BLaER1 (cell line): ENCODE measurements around the gene GMDS.

ENCODE experiments used
- H3K27ac ChIP-seq: shearing (Covaris generic); formaldehyde crosslinking; 2 replicates; pipeline ENCODE4 v1.8.1; 2022
- H3K27me3 ChIP-seq: shearing (Covaris generic); formaldehyde crosslinking; 2 replicates; pipeline ENCODE4 v1.8.1; 2022
- H3K36me3 ChIP-seq: shearing (Covaris generic); formaldehyde crosslinking; 2 replicates; pipeline ENCODE4 v1.8.1; 2022
- H3K4me1 ChIP-seq: shearing (Covaris generic); formaldehyde crosslinking; 2 replicates; pipeline ENCODE4 v1.8.1; 2022
- H3K4me2 ChIP-seq: shearing (Covaris generic); formaldehyde crosslinking; 2 replicates; pipeline ENCODE4 v1.8.1; 2022
- H3K4me3 ChIP-seq: shearing (Covaris generic); formaldehyde crosslinking; 2 replicates; pipeline ENCODE4 v1.8.1; 2022
- H3K9ac ChIP-seq: shearing (Covaris generic); formaldehyde crosslinking; 2 replicates; pipeline ENCODE4 v1.8.1; 2022
- H3K9me3 ChIP-seq: shearing (Covaris generic); formaldehyde crosslinking; 2 replicates; pipeline ENCODE4 v1.8.1; 2022
- H4K20me1 ChIP-seq: shearing (Covaris generic); formaldehyde crosslinking; 2 replicates; pipeline ENCODE4 v1.8.1; 2022
- Cebpa-rat ChIP-seq: shearing (Covaris generic); IDR thresholded peaks from 2 replicates; pipeline ENCODE4 v1.8.1; 2022

GMDS gene

GRCh38 chr6:2244261-2245102 lies 923 bp downstream of the GMDS start:
- no peak for TF ChIP-seq Cebpa-rat
- Histone ChIP-seq H3K4me2 (peak overlapping the region; percentile 94), H3K9ac (peak overlapping the region; percentile 87), H3K27ac (peak overlapping the region; percentile 86), H3K27me3 (no peaks in the 10 kb centered on the region), H3K4me1 (peaks cover 29% of the 10 kb centered on the region), H3K9me3 (no peaks in the 10 kb centered on the region), H3K36me3 (peaks cover 9% of the 10 kb centered on the region), H3K4me3 (peak overlapping the region; percentile 99), H4K20me1 (peaks cover 47% of the 10 kb centered on the region)

- Histone ChIP-seq H3K4me3 (no peak overlapping the region), H3K27ac (no peak overlapping the region), H4K20me1 (peaks cover 59% of the 10 kb centered on the region), H3K9me3 (no peaks in the 10 kb centered on the region), H3K4me2 (no peak overlapping the region), H3K27me3 (no peaks in the 10 kb centered on the region), H3K4me1 (peaks cover 20% of the 10 kb centered on the region), H3K36me3 (no peaks in the 10 kb centered on the region), H3K9ac (no peak overlapping the region)
- no peak for TF ChIP-seq Cebpa-rat
Observed at GRCh38 chr6:2242311-2242710, 3.1 kb downstream of the GMDS start.

- no peak overlapping the region for H3K4me3 ChIP-seq
- no peak overlapping the region for H3K9ac ChIP-seq
- no peak for TF ChIP-seq Cebpa-rat
Observed at GRCh38 chr6:2240961-2241360, 4.4 kb downstream of the GMDS start.

GRCh38 chr6:2237001-2237400 lies 8.4 kb downstream of the GMDS start:
- Histone ChIP-seq H3K27me3 (no peaks in the 10 kb centered on the region), H3K4me2 (no peak overlapping the region), H3K4me3 (no peak overlapping the region), H4K20me1 (peaks cover 78% of the 10 kb centered on the region), H3K27ac (no peak overlapping the region), H3K36me3 (no peaks in the 10 kb centered on the region), H3K9ac (no peak overlapping the region), H3K4me1 (no peaks in the 10 kb centered on the region), H3K9me3 (no peaks in the 10 kb centered on the region)
- TF ChIP-seq Cebpa-rat: no peak

More at GRCh38 chr6:2240961-2241360, 4.4 kb downstream of the GMDS start:
- Histone ChIP-seq H3K4me2 (no peak overlapping the region), H3K9me3 (no peaks in the 10 kb centered on the region), H3K27ac (no peak overlapping the region), H3K36me3 (no peaks in the 10 kb centered on the region), H4K20me1 (peaks cover 69% of the 10 kb centered on the region), H3K27me3 (no peaks in the 10 kb centered on the region), H3K4me1 (peaks cover 8% of the 10 kb centered on the region)

GRCh38 chr6:2235777-2236495 lies 9.5 kb downstream of the GMDS start:
- no peak overlapping the region for H3K4me2 ChIP-seq
- no peaks in the 10 kb centered on the region for H3K36me3 ChIP-seq
- no peaks in the 10 kb centered on the region for H3K4me1 ChIP-seq
- H3K9me3 ChIP-seq: no peaks in the 10 kb centered on the region
- peaks cover 74% of the 10 kb centered on the region for H4K20me1 ChIP-seq
- no peak for TF ChIP-seq Cebpa-rat
- H3K27me3 ChIP-seq: no peaks in the 10 kb centered on the region
- no peak overlapping the region for H3K9ac ChIP-seq
- no peak overlapping the region for H3K4me3 ChIP-seq
- H3K27ac ChIP-seq: no peak overlapping the region

GRCh38 chr6:2232445-2232844 lies 13.0 kb downstream of the GMDS start:
- Histone ChIP-seq H3K4me3 (no peak overlapping the region), H3K9ac (no peak overlapping the region), H3K4me2 (no peak overlapping the region), H4K20me1 (peaks cover 54% of the 10 kb centered on the region; the same call in 1 of the 2 replicates), H3K36me3 (no peaks in the 10 kb centered on the region), H3K27ac (no peak overlapping the region), H3K4me1 (no peaks in the 10 kb centered on the region), H3K9me3 (0 out of 2 replicates have a peak, but pooled peaks cover 5% of the 10 kb centered on the region), H3K27me3 (no peaks in the 10 kb centered on the region)
- TF ChIP-seq Cebpa-rat: no peak

GRCh38 chr6:2231438-2231837 lies 14.0 kb downstream of the GMDS start:
- no peak overlapping the region for H3K27ac ChIP-seq
- TF ChIP-seq Cebpa-rat: no peak
- no peaks in the 10 kb centered on the region for H3K27me3 ChIP-seq
- no peaks in the 10 kb centered on the region for H3K4me1 ChIP-seq
- no peak overlapping the region for H3K4me2 ChIP-seq
- no peak overlapping the region for H3K9ac ChIP-seq
- peaks cover 48% of the 10 kb centered on the region; the same call in 1 of the 2 replicates for H4K20me1 ChIP-seq
- 0 out of 2 replicates have a peak, but pooled peaks cover 5% of the 10 kb centered on the region for H3K9me3 ChIP-seq
- no peaks in the 10 kb centered on the region for H3K36me3 ChIP-seq
- no peak overlapping the region for H3K4me3 ChIP-seq

- H3K27ac ChIP-seq: no peak overlapping the region
- 0 out of 2 replicates have a peak, but pooled peaks cover 5% of the 10 kb centered on the region for H3K9me3 ChIP-seq
- TF ChIP-seq Cebpa-rat: no peak
- no peaks in the 10 kb centered on the region for H3K36me3 ChIP-seq
- no peak overlapping the region for H3K4me2 ChIP-seq
- H3K9ac ChIP-seq: no peak overlapping the region
- H3K27me3 ChIP-seq: no peaks in the 10 kb centered on the region
- peaks cover 47% of the 10 kb centered on the region; the same call in 1 of the 2 replicates for H4K20me1 ChIP-seq
- no peaks in the 10 kb centered on the region for H3K4me1 ChIP-seq
- H3K4me3 ChIP-seq: no peak overlapping the region
Observed at GRCh38 chr6:2230659-2231277, 14.6 kb downstream of the GMDS start.

GRCh38 chr6:2229742-2230141 lies 15.7 kb downstream of the GMDS start:
- Histone ChIP-seq H3K27me3 (no peaks in the 10 kb centered on the region), H3K36me3 (no peaks in the 10 kb centered on the region), H3K27ac (no peak overlapping the region), H3K4me2 (no peak overlapping the region), H3K9ac (no peak overlapping the region), H3K9me3 (0 out of 2 replicates have a peak, but pooled peaks cover 5% of the 10 kb centered on the region), H4K20me1 (peaks cover 48% of the 10 kb centered on the region; the same call in 1 of the 2 replicates), H3K4me3 (no peak overlapping the region), H3K4me1 (no peaks in the 10 kb centered on the region)
- no peak for TF ChIP-seq Cebpa-rat
